ENCODE results near the gene PSKH1.

PSKH1 gene

GRCh38 chr16:67977005-67977404 is 84.0 kb downstream of the PSKH1 start:
- in situ Hi-C loops (cut with MboI; ENCODE audit: low sequenced_read_pairs), result no loop called here

GRCh38 chr16:67977469-67978227 is 84.6 kb downstream of the PSKH1 start:
- in situ Hi-C loops (cut with MboI; ENCODE audit: low sequenced_read_pairs), result no loop called here
